ENCODE measurements around the gene DMD.

DMD gene

DNA sequence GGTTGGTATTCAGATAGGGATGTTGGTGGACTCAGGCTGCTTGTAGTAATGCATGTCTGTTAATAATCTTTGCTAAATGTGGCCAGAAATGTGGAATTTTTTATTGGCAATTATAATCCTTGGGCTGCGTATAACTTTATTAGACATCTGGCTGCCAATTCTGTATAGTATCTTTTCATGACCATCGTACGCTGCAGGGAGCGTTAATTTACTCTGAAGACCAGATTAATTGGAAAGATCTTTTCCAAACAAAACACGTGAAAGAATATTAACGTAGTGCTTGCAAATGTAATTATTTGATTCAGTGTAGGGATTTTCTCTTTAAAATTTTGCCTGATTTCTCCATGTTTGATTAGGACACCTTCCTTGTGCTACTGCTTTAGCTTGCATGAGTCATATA is 2100.7 kb downstream of the DMD start:
- no peak for DNase-seq (ENCODE audit: low read depth)

DNA sequence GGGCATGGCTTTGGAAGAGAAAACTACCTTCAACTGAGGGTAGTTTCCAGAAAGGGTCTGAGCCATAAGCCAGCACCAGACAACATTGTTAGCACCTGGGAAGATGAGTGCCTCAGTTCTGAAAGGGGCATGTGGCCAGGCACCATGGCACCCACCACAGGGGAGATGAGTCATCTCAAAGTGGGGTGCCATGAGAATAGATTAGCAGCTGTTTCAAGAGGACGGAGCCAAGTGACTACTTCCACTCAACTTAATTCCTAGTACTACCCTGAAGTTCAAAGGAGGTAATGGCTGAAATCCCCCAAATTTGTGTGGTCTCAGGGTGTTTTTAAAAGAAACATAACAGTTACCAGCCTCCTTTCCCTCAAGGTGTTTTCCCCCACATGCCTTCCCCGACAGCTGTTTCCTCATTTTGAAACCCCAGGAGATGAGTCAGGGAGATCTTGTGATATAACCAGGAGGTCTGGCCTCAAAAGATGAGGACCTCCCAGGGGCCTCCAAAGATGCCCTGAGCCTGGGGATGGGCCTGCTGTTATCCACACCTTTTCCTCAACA is 2111.7 kb downstream of the DMD start:
- no peak for DNase-seq (ENCODE audit: low read depth)

DNA sequence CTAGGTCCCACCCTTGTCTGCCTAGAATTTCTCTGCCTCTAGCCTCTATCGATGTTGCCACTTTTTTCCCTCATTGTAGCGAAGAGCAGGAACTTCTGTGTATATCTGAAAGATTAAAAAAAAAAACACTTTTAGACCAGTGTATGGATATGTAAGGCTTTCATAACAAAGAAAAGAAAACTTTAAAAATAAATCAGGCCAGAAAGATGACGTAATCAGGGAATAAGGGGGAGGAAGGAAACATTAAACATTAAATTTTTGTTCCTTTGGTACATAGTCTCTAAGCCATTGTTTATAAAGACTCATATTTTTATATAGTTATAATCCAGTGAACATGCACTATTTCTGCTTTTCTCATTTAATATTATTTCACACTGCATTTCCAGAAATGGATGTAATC is 2113.3 kb downstream of the DMD start:
- DNase-seq (ENCODE audit: low read depth) = no peak

DNA sequence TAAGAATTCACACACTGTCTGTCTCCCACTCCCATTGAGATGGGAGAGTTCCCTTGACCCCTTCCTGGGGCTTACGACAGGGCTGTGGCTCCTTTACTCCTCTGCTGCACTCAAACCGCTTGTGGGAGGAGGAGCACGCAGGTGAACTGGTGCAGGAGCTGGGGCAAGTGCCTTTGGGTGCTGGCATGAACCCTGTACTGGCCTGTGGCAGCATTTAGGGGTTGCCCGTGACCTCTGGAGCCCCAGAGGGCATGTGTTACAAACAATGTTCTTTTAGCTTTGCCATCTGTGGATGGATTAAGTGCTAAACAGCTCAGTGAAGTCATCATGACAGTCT is 2117.7 kb downstream of the DMD start:
- no peak for DNase-seq (ENCODE audit: low read depth)

DNA sequence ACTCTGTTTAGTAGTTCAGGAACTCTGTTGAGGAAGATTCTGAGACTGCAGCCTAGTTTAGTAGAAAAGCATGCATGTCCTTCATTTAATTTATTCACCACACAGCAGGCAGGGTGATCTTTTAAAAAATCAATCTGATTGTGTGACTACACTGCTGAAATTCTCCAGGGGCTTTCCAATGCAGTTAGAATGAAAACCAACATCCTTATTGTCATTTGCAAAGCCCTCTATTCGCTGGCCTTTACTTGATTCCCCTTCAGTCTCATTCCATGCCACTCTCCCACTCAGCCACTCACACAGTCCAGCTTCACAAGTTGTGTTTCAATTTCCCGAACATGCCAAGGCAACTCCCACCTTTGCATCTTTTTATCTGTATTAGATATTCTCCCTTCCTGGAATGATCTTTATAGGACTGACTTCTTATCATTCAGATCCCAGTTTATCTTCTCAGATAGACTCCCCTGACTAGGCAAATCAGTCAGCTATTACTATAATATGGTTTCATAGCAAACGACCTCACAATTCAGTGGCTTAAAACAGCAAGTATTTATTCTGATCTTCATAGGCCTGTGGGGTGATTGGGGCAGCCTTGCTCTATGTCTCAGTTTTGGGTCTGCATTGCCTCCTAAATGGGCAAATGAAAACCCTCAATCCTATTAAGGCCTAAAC is 2118.2 kb downstream of the DMD start:
- no peak for DNase-seq (ENCODE audit: low read depth)

DNA sequence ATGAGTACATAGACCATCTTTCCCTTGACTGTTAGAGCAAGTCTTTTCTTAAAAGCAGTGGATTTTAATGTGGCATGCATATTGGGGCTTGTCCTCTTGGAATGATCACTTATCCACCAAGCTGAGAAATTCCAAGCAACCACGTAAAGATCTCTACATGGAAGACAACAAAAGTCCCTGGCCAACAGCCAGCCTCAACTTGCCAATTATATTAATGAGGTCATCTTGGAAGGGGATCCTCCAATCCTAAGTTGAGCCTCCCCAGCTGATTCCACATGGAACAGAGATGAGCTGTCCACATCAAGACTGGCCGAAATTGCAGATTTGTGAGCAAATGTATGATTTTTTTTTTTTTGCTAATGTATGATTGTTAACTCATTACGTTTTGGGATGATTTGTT is 2118.9 kb downstream of the DMD start:
- DNase-seq (ENCODE audit: low read depth) = no peak

DNA sequence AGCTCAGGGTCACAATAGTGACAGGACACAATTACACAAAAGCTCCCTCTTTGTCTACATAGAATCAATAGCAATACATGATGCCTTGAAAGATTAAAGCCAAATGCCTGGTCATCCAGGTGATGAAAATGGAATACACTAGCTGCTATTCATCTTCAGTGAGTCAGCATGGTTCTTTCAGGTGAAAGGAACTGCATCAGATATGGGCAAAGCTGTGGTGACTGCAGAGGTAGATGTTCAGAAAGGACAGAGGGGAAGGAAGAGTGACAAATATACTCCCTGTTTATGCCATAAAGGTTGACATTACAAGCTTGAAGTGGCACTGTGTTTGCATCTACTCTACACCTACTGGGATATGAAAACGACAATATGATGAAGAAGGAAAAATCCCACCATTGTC is 2119.5 kb downstream of the DMD start:
- no peak for DNase-seq (ENCODE audit: low read depth)

DNA sequence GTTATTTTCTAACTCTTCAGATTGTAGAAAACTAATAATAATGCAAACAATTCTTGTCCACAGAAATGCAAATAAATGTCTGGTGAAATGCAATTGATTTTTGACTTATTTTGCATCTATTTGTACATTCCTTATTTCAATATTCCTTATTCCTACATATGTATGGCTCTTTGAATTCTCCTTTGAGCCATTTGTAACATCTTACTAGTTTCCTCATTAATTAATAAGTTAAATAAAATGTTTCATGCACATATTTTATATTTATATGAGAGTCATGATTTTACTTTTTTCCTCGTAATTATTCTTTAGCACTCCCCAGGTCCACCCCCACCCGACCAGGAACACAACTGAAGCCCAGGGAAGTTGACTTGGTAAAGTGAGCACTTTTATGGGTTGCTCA is 2136.8 kb downstream of the DMD start:
- no peak for DNase-seq (ENCODE audit: low read depth)

DNA sequence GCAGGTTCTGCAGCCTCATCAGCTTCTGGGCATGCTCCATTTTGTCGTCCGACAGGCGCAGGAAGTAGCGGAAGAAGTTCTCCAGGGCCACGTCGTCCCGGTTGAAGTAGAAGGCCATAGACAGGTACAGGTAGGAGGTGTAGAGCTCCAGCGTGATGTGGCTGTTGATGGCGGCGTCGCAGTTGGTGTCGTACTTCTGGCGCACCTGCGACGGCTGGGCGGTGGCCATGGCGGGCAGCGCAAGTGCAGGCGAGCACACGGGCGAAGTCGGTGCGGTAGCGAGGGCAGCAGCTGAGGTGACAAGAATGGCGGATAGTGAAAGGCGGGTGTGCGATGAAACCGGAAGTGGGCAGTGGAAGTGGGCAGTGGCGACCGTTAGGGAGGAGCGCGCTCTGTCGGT is 2139.6 kb downstream of the DMD start, which contains the start of gene FTHL17:
Gene FTHL17, minus strand, starts transcription at position 317 of the 400 bp plus-strand sequence. Its CDS starts 88 bp downstream, at position 229.
- DNase-seq (ENCODE audit: low read depth) = no peak

DNA sequence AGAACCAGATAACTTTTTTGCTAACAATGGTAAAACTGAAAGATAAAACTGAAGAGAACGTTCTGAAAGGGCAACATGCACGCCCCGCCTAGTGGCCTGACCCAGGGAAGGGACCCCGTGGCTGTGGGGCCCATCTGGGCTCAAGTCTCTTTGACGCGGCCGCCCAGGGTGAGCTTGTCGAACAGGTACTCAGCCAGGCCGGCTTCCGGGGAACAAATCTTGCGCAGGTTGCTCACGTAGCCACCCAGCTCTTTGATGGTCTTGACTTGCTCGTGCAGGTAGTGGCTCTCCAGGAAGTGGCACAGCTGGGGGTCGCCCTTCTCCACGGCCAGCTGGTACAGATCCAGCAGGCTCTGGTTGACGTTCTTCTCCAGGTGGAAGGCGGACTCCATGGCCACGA is 2140.1 kb downstream of the DMD start:
- DNase-seq (ENCODE audit: low read depth) = no peak

DNA sequence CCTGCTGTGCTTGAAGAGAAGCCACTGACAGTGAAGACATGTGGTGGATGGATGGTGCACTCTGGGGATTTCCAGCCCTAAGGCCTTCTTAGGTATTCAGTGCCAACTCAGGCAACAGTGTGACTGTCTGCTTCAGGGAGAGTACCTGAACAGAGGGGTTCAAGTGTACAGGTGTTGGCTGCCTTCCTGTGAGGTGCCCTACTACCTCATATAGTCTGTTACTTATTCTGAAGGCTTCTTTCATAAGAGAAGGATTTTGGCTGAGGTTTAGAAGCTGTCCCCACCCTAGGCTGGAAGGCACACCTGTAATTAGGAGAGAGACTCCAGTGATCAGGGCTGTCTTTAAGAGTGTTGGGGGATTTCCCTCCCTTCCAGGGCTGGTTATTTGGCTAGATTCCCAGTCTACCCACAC is 2141.3 kb downstream of the DMD start:
- DNase-seq (ENCODE audit: low read depth) = no peak
